Psoas muscle (tissue), 8 donors: ENCODE measurements around the gene SUSD6. TPM values are rescaled to one million over a fixed set of nuclear protein-coding genes. Genes with fewer than 3 reads are reported as not detected.

Source experiments
- ATAC-seq, 4 donors: fragments of 200-7000 bp; cut with Tn5 transposase; one replicate each; pipeline ENCODE4 v1.9.1; 2020; ENCODE audit warnings: moderate library complexity in 3 of 4, mild to moderate bottlenecking in 2 of 4
- DNase-seq, 2 donors: peaks; one replicate each; pipeline ENCODE4 v3.0.0-alpha.2; 2020
- H3K27ac ChIP-seq: fragments of 200-600 bp; one replicate; pipeline ENCODE4 v1.8.0; 2022
- H3K27me3 ChIP-seq, 3 donors: fragments of 200-600 bp in 1 of 3; one replicate each; pipeline versions ENCODE4 v1.6.1 to v1.8.0; 2013 to 2022; ENCODE audit warnings: low read length in 2 of 3, mild to moderate bottlenecking in 2 of 3, moderate library complexity in 1 of 3; ENCODE audit not compliant: insufficient read depth in 3 of 3
- H3K36me3 ChIP-seq, 2 donors: fragments of 200-600 bp in 1 of 2; one replicate each; pipeline versions ENCODE4 v1.6.1 to v1.8.0; 2013 to 2022; ENCODE audit warnings: low read depth in 1 of 2, mild to moderate bottlenecking in 1 of 2, moderate library complexity in 1 of 2; ENCODE audit not compliant: insufficient read depth in 1 of 2
- H3K4me1 ChIP-seq: fragments of 200-600 bp; one replicate; pipeline ENCODE4 v1.8.0; 2022
- H3K4me3 ChIP-seq: fragments of 200-600 bp; one replicate; pipeline ENCODE4 v1.8.0; 2022; ENCODE audit warnings: mild to moderate bottlenecking
- H3K9me3 ChIP-seq: fragments of 200-600 bp; one replicate; pipeline ENCODE4 v1.8.0; 2022
- CTCF ChIP-seq: fragments of 200-600 bp; IDR thresholded peaks from one replicate; pipeline ENCODE4 v1.8.0; 2022; ENCODE audit warnings: antibody characterized with exemption
- WGBS, 3 donors: extraction: QIAGEN DNeasy Blood & Tissue Kit; methylation state at CpG; one replicate each; pipeline versions ENCODE4 v1.1.6 to v1.1.7; 2013; 5-methylcytosine and 5-hydroxymethylcytosine counted together
- intact Hi-C, 2 donors: fragments of 100-400 bp; cut with DNase I; formaldehyde crosslinking; loops; one replicate each; pipeline versions ENCODE4 v1.11.0 to v1.14.2; 2022
- polyA plus RNA-seq, 3 donors: library from polyadenylated mRNA; stranded (reverse); fragments of 200-250 nt; gene quantifications; one replicate each; pipeline ENCODE4 v1.2.3, GENCODE V29; 2013
- total RNA-seq, 4 donors: library from RNA; stranded (reverse); fragmentation: NEBNext Ultra II Directional in 2 of 4; extraction: Animal tissue kit (Norgen Biotek cat#: 25700) in 2 of 4; gene quantifications; one replicate each; pipeline versions ENCODE4 v1.2.1 to v1.2.4, GENCODE V29; 2021 to 2023
- donor health status: healthy with polysubstance abuse.
- donor health status: DM: no; HTN: no; CAD: no; lungs with moderate emphysema.
- donor health status: Bipolar disorder and iron deficiency.
- donor health status: healthy.
- donor health status: DM: yes; HTN: yes; CAD: no.
- donor health status: DM: no; HTN: no; CAD: no.
- donor health status: DM: no; HTN: no; CAD: no.
- donor health status: DM: yes; HTN: yes; CAD: no.

The SUSD6 gene
- total and polyA plus RNA-seq, 7 donors: 6.9 to 23.4 (median 14.9) TPM

- Histone ChIP-seq H3K27me3 (no peaks in the 10 kb centered on the region), H3K4me3 (no peak overlapping the region), H3K27ac (no peak overlapping the region), H3K4me1 (peaks cover 61% of the 10 kb centered on the region), H3K36me3 (peaks cover 6 to 21% of the 10 kb centered on the region in 2 donors), H3K9me3 (no peaks in the 10 kb centered on the region)
- ATAC-seq: peak; percentile 23 to 53 (median 40)
- intact Hi-C loops: no loop called here
- 81 to 87% (median 87%) methylated on average over 8 of the region's 8 CpGs for WGBS, 3 donors
- TF ChIP-seq CTCF: no peak
- no peak for DNase-seq
Observed at GRCh38 chr14:69658664-69659261, 47.4 kb downstream of the SUSD6 start.

GRCh38 chr14:69660344-69661193 is 49.2 kb downstream of the SUSD6 start:
- no peak for ATAC-seq
- no peak overlapping the region for H3K4me3 ChIP-seq
- H3K4me1 ChIP-seq: peaks cover 61% of the 10 kb centered on the region
- 85 to 97% (median 88%) methylated on average over 2 of the region's 2 CpGs for WGBS, 3 donors
- H3K27me3 ChIP-seq: no peaks in the 10 kb centered on the region
- H3K9me3 ChIP-seq: no peaks in the 10 kb centered on the region
- intact Hi-C loops: no loop called here
- no peak for TF ChIP-seq CTCF
- peaks cover 6 to 21% of the 10 kb centered on the region in 2 donors for H3K36me3 ChIP-seq
- DNase-seq: no peak
- H3K27ac ChIP-seq: no peak overlapping the region

DNA sequence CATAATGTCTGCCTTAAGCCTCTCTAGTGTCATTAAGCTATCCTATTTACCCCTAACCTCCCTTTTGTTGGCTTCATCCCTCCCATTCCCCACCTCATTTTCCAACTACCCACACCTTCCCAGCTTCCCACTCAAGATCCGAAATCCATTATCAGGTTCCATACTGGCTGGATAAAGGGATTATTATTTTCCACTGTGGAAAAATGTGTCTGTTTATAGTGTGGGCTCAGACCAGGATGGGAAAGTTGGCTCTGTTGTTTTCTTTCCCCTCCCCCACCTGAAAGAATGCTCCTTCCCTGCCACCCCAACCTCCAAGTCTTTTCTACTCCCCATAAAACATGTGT is 49.8 kb downstream of the SUSD6 start:
- Histone ChIP-seq H3K4me3 (no peak overlapping the region), H3K4me1 (peaks cover 65% of the 10 kb centered on the region), H3K27ac (no peak overlapping the region), H3K9me3 (no peaks in the 10 kb centered on the region), H3K27me3 (no peaks in the 10 kb centered on the region), H3K36me3 (peaks cover 6 to 21% of the 10 kb centered on the region in 2 donors)
- WGBS, 3 donors: 79 to 84% (median 82%) methylated on average over 1 of the region's 1 CpG
- intact Hi-C loops: no loop called here
- TF ChIP-seq CTCF: no peak
- ATAC-seq (no peak), DNase-seq (no peak)

DNA sequence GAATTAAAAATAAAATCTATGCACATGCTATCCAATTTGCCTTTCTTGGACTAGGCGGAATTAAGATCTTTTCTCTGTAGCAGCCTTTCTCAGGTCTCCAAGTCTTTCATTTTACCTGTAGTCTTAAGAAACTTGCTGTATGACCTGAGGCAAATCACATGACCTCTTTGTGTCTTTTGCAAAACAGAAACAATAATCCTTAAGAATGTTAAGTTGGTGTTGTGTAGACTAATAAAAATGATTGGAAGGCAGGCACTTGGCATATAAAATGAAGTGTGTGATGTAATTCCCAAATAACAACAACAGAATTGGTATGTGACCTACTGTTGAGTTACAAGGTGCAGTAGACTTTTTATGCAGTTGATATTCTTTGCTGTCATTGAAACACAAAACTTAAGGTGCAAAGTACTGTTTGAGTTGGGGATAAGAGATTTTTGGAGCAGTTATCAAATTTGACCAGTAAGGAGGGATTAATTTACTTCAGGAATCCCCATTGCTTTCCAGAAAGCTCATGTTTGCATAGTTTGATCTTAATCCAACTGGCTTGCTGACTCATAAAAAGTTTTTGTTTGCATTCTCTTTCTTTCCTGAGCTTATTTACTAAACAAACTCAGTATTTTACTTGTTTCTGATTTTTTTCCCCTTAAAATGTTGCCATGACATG is 51.4 kb downstream of the SUSD6 start:
- H3K4me3 ChIP-seq: no peak overlapping the region
- TF ChIP-seq CTCF: no peak
- ATAC-seq (no peak), DNase-seq (no peak)
- 91 to 97% (median 97%) methylated on average over 1 of the region's 1 CpG for WGBS, 3 donors
- intact Hi-C loops: no loop called here
- peaks cover 70% of the 10 kb centered on the region for H3K4me1 ChIP-seq
- H3K9me3 ChIP-seq: no peaks in the 10 kb centered on the region
- H3K27me3 ChIP-seq: no peaks in the 10 kb centered on the region
- H3K27ac ChIP-seq: no peak overlapping the region
- peaks cover 6 to 21% of the 10 kb centered on the region in 2 donors for H3K36me3 ChIP-seq
